IPS DF 4.7 (cell line): ENCODE data around the gene ZNF738.

ENCODE experiments used
- DNase-seq: peaks from one replicate; pipeline ENCODE4 v3.0.0-alpha.2; 2013; ENCODE audit warnings: low spot score; ENCODE audit errors: extremely low read depth

The ZNF738 gene

GRCh38 chr19:21422244-21422643 lies 63.4 kb downstream of the ZNF738 start:
- no peak for DNase-seq

DNA sequence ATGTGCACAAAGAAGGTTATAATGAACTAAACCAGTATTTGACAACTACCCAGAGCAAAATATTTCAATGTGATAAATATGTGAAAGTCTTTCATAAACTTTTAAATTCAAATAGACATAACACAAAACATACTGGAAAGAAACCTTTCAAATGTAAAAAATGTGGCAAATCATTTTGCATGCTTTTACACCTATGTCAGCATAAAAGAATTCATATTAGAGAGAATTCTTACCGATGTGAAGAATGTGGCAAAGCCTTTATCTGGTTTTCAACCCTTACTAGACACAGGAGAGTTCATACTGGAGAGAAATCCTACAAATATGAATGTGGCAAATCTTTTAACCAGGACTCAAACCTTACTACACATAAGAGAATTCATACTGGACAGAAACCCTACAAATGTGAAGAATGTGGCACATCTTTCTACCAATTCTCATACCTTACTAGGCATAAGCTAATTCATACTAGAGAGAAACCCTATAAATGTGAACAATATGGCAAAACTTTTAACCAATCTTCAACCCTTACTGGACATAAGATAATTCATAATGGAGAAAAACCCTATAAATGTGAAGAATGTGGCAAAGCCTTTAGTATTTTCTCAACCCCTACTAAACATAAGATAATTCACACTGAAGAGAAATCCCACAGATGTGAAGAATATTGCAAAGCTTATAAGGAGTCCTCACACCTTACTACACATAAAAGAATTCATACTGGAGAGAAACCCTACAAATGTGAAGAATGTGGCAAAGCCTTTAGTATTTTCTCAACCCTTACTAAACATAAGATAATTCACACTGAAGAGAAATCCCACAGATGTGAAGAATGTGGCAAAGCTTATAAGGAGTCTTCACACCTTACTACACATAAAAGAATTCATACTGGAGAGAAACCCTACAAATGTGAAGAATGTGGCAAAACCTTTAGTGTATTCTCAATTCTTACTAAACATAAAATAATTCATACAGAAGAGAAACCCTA lies 64.5 kb downstream of the ZNF738 start:
- no peak for DNase-seq
